ENCODE results near the gene SAFB2. TPM values are rescaled to one million over a fixed set of nuclear protein-coding genes. Genes with fewer than 3 reads are reported as not detected.
A peak's percentile ranks its signal among the peaks of the same experiment; 100 is the strongest.

The SAFB2 gene
- total RNA-seq, 1 donor from 2014 or later: 48.2 TPM

DNA sequence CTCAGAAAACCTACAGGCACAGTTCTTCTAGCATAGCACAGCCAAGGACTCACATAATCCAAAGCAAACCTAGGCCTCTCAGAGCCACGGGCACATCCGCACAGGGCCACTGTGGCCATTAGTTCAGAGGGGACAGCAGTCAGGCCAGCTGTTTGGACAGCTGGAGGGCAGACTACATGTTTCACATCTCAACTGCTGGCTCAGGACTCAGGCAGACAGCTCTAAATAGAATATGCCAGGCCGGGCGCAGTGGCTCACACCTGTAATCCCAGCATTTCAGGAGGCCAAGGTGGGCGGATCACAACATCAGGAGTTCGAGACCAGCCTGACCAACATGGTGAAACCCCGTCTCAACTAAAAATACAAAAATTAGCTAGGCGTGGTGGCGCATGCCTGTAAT, 26.8 kb downstream of the SAFB2 start:
- peak; percentile 33 for DNase-seq (ENCODE audit: low spot score)
- H3K36me3 Mint-ChIP-seq (ENCODE audit: low read depth): peaks cover 52% of the 10 kb centered on the region
- TF ChIP-seq CTCF (IDR thresholded peaks at IDR 0.05): no peak

GRCh38 chr19:5595129-5595528, 27.4 kb downstream of the SAFB2 start:
- Mint-ChIP-seq H3K27me3 (ENCODE audit: low read depth) (no peaks in the 10 kb centered on the region), H3K36me3 (ENCODE audit: low read depth) (peaks cover 49% of the 10 kb centered on the region), H3K4me1 (ENCODE audit: low read depth) (no peaks in the 10 kb centered on the region), H3K9me3 (ENCODE audit: low read depth) (no peaks in the 10 kb centered on the region), H3K27ac (ENCODE audit: unreplicated experiment) (no peak overlapping the region), H3K4me3 (ENCODE audit: unreplicated experiment) (no peak overlapping the region)
- no peak for TF ChIP-seq CTCF (IDR thresholded peaks at IDR 0.05)
- peak; percentile 58 for DNase-seq (ENCODE audit: low spot score)

More for the DNA sequence above, 26.8 kb downstream of the SAFB2 start:
- no peaks in the 10 kb centered on the region for H3K4me1 Mint-ChIP-seq (ENCODE audit: low read depth)
- no peaks in the 10 kb centered on the region for H3K9me3 Mint-ChIP-seq (ENCODE audit: low read depth)
- no peaks in the 10 kb centered on the region for H3K27me3 Mint-ChIP-seq (ENCODE audit: low read depth)
- H3K27ac Mint-ChIP-seq (ENCODE audit: unreplicated experiment): no peak overlapping the region
- H3K4me3 Mint-ChIP-seq (ENCODE audit: unreplicated experiment): no peak overlapping the region

DNA sequence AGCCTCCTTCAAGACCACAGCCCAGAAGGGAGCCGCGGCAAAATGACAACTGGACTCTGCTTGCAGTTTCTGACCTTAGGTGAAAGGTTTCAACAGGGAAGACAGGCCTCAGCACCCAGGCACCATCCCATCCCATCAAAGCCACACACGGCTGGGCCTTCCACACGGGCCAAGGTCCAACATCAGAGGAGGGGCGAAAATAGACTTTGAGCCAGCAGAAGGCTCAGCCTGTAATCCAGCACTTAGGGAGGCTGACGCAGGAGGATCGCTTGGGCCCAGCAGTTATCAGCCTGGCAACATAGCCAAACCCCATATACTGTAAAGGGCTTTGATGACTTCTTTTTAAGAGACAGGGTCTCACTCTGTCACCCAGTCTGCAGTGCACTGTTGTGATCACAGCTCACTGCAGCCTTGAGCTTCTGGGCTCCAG, 28.0 kb downstream of the SAFB2 start:
- Mint-ChIP-seq H3K4me3 (ENCODE audit: unreplicated experiment) (no peak overlapping the region), H3K36me3 (ENCODE audit: low read depth) (peaks cover 46% of the 10 kb centered on the region), H3K27me3 (ENCODE audit: low read depth) (no peaks in the 10 kb centered on the region), H3K9me3 (ENCODE audit: low read depth) (no peaks in the 10 kb centered on the region), H3K27ac (ENCODE audit: unreplicated experiment) (no peak overlapping the region), H3K4me1 (ENCODE audit: low read depth) (no peaks in the 10 kb centered on the region)
- peak; percentile 68 for DNase-seq (ENCODE audit: low spot score)
- TF ChIP-seq CTCF (IDR thresholded peaks at IDR 0.05): no peak

- Mint-ChIP-seq H3K27ac (ENCODE audit: unreplicated experiment) (no peak overlapping the region), H3K4me1 (ENCODE audit: low read depth) (no peaks in the 10 kb centered on the region), H3K4me3 (ENCODE audit: unreplicated experiment) (no peak overlapping the region), H3K36me3 (ENCODE audit: low read depth) (peaks cover 40% of the 10 kb centered on the region), H3K27me3 (ENCODE audit: low read depth) (no peaks in the 10 kb centered on the region), H3K9me3 (ENCODE audit: low read depth) (no peaks in the 10 kb centered on the region)
- DNase-seq (ENCODE audit: low spot score): peak; percentile 83
- TF ChIP-seq CTCF (IDR thresholded peaks at IDR 0.05): no peak
These were observed 29.0 kb downstream of the SAFB2 start for GRCh38 chr19:5593343-5594255.

DNA sequence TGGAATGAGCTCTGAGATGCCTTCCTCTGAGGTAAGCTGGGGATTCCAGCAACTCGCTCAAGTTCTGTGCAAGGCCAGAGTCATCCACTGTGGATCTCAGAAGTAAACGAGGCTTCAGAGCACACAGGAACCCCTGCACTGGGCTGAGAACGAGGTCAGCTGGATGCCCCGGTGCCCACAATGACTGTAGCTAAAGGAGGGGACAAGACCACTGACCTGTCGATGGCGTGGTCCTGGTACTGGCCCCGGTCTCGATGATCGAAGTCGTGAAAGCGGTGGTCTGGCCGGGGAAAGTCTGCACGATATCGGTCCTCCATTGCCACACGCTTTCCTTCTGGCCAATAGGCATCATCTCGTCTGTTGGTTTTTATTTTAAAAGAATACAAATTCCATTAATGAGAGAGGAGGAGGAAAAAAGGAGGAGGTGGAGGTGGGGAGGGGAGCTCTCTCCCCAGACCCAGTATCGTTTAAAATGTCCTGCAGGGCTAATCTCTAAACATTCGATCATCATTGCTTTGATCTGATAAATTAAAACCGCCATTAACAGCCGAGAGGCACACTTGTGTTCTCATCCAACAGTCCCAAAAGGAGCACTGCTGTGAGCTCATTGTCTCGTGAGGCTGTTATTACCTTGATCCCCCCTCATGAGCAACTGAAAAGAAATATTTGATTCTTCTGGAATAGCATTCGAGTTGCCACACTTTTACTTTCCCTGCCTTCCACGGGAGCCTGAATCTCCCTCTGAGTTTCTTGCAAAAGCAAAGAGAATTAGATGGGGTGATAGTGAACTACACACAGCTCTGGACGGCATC, 29.8 kb downstream of the SAFB2 start:
- TF ChIP-seq CTCF (IDR thresholded peaks at IDR 0.05): no peak
- Mint-ChIP-seq H3K36me3 (ENCODE audit: low read depth) (peaks cover 47% of the 10 kb centered on the region), H3K4me1 (ENCODE audit: low read depth) (no peaks in the 10 kb centered on the region), H3K27ac (ENCODE audit: unreplicated experiment) (no peak overlapping the region), H3K27me3 (ENCODE audit: low read depth) (no peaks in the 10 kb centered on the region), H3K4me3 (ENCODE audit: unreplicated experiment) (no peak overlapping the region), H3K9me3 (ENCODE audit: low read depth) (no peaks in the 10 kb centered on the region)
- peak; percentile 59 for DNase-seq (ENCODE audit: low spot score)

All from chondrocyte (in vitro differentiated cells).